Measurements from ENCODE around the gene BTG2. TPM values are rescaled to one million over a fixed set of nuclear protein-coding genes. Genes with fewer than 3 reads are reported as not detected.

Gene BTG2
- total and polyA plus RNA-seq, 2 experiments from 2014 or later = 5.0 to 7.5 TPM

DNA sequence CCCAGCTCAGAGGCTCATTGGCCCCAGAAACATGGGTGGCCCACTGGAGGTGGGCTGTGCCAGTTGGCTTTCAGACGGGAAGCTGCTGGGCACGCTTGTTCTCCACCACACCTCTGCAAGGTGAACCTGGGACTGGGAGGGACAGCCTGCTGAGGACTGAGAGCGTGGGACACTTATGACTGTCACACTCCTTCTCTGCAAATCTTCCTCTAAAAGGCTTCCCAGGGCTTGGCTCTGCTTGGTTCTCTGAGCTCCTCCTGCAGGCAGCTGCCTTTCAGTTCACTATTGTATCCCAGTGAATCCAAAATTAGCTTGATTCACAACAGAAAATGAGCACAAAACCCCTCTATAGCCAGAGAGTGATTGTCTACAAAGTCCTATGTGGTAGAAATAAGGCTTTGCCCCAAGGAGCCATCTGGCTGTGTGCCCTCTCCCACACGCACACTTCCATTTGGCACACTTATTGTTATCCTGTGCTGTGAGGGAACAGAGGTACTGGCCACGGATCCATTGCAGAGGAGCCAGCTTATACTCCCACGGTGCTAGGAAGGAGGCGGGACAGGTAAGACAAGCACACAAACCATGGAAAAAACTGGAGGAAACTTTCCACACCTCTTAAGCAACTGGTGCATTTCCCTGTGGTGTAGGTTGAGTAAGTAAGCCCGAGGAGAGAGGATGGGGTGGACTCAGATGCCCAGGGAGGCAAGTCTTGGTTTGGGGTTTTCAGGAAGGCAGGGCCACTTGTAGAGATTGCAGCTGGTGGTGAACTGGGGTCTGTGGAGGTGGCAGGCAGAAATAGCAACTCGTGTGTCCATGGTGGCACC lies 18.9 kb upstream of the BTG2 start:
- H3K9me3 ChIP-seq (ENCODE audit: low read depth) = no peaks in the 10 kb centered on the region
- no peaks in the 10 kb centered on the region for H3K9me2 ChIP-seq (ENCODE audit: insufficient read depth)
- no peak overlapping the region for H3K4me2 ChIP-seq (ENCODE audit: unreplicated experiment)
- WGBS, 2 experiments (ENCODE audit: low coverage in 1 of 2, low lambda C conversion rate in 2 of 2, missing lambda C conversion rate in 2 of 2) = 69 to 75% methylated on average over 9 of the region's 9 CpGs
- no peak for DNase-seq
- no peaks in the 10 kb centered on the region for H4K20me1 ChIP-seq (ENCODE audit: insufficient read depth)
- H3K9ac ChIP-seq = no peak overlapping the region
- H3K27me3 ChIP-seq (replicated peaks; ENCODE audit: insufficient read depth) = peaks cover 10% of the 10 kb centered on the region
- no peaks in the 10 kb centered on the region for H3K79me2 ChIP-seq (ENCODE audit: insufficient read depth)
- H3F3A ChIP-seq (ENCODE audit: insufficient read depth) = no peaks in the 10 kb centered on the region
- no peak overlapping the region for H3K27ac ChIP-seq
- no peak for TF ChIP-seq EZH2phosphoT487 (IDR thresholded peaks at IDR 0.05; ENCODE audit: insufficient read depth, low read depth)
- TF ChIP-seq EZH2 (IDR thresholded peaks at IDR 0.05; ENCODE audit: insufficient read depth, poor library complexity, severe bottlenecking) = no peak
- H3K4me3 ChIP-seq = no peak overlapping the region
- no peaks in the 10 kb centered on the region for H3K36me3 ChIP-seq (ENCODE audit: low read depth)
- H2AFZ ChIP-seq = no peak overlapping the region
- in situ Hi-C loops (cut with MboI) = no loop called here
- no peaks in the 10 kb centered on the region for H3K4me1 ChIP-seq (ENCODE audit: insufficient read depth)

DNA sequence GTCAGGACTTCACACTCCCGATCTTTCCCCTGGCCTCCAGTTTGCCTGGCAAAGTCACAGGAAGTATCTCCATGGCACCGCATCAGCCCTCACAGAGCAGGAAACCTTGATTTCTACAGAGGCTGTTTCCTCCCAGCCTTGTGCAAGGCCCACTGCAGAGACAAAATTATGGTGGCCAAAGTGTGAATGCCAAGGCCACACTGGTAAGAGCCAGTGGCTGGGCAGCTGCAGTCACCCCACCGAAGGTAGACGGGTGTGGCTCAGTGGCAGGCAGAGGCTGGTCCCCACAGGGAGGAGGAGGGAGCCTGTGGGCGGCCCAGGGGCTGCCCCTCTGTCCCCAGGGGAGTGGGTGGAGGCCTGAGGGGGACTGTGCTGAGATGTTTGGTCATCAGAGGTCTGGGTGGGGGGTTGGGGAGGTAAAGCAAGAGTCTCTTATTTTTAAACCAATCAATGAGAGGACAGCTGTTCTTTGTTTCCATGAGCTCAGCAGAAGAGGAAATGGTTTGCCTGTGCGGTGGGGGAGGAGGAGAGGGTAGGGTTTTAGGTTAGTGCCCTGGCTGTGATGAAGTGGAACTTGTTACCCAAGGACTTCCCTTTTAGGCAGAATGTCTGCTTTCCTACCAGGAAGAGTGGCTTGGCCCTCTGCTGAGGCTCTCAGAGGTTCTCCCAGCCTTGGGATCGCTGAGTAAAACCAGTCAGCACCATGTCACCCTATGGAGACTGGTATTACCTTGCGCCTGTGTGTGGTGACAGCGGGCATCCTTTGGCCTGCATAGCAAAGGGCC lies 18.0 kb upstream of the BTG2 start:
- H3K4me1 ChIP-seq (ENCODE audit: insufficient read depth) = no peaks in the 10 kb centered on the region
- in situ Hi-C loops (cut with MboI) = no loop called here
- 70 to 88% methylated on average over 9 of the region's 9 CpGs for WGBS, 2 experiments (ENCODE audit: low coverage in 1 of 2, low lambda C conversion rate in 2 of 2, missing lambda C conversion rate in 2 of 2)

DNA sequence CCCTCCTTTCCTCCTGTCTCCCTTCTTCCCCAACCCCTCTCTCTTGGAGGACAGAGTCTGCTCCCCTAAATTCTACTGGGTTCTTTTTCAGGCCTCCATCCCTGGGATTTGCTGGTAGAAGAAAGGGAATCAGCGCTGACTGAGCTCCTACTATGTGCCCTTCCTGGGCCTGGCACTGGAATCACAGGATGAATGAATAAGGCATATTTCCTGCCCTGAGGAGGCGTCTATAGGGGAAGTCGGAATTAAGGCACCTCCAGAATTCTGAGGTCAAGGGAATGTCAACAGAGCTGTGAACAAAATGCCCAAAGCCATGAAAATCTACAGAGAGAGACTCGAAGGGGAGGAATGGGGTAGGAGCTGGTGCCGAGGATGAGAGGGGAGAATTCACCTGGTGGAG lies 17.4 kb upstream of the BTG2 start:
- H3F3A ChIP-seq (ENCODE audit: insufficient read depth) = no peaks in the 10 kb centered on the region
- 86 to 87% methylated on average over 5 of the region's 5 CpGs for WGBS, 2 experiments (ENCODE audit: low coverage in 1 of 2, low lambda C conversion rate in 2 of 2, missing lambda C conversion rate in 2 of 2)
- no peaks in the 10 kb centered on the region for H3K4me1 ChIP-seq (ENCODE audit: insufficient read depth)
- TF ChIP-seq EZH2 (IDR thresholded peaks at IDR 0.05; ENCODE audit: insufficient read depth, poor library complexity, severe bottlenecking) (no peak), EZH2phosphoT487 (IDR thresholded peaks at IDR 0.05; ENCODE audit: insufficient read depth, low read depth) (no peak)
- peaks cover 10% of the 10 kb centered on the region for H3K27me3 ChIP-seq (replicated peaks; ENCODE audit: insufficient read depth)
- H3K9me3 ChIP-seq (ENCODE audit: low read depth) = no peaks in the 10 kb centered on the region
- DNase-seq = no peak
- no peak overlapping the region for H2AFZ ChIP-seq
- H3K79me2 ChIP-seq (ENCODE audit: insufficient read depth) = no peaks in the 10 kb centered on the region
- in situ Hi-C loops (cut with MboI) = no loop called here
- H3K4me3 ChIP-seq = no peak overlapping the region
- no peaks in the 10 kb centered on the region for H3K36me3 ChIP-seq (ENCODE audit: low read depth)
- H3K27ac ChIP-seq = no peak overlapping the region
- H3K9ac ChIP-seq = no peak overlapping the region
- H4K20me1 ChIP-seq (ENCODE audit: insufficient read depth) = no peaks in the 10 kb centered on the region
- H3K4me2 ChIP-seq (ENCODE audit: unreplicated experiment) = no peak overlapping the region
- no peaks in the 10 kb centered on the region for H3K9me2 ChIP-seq (ENCODE audit: insufficient read depth)

More for the DNA sequence above, 18.0 kb upstream of the BTG2 start:
- Histone ChIP-seq H4K20me1 (ENCODE audit: insufficient read depth) (no peaks in the 10 kb centered on the region), H3K79me2 (ENCODE audit: insufficient read depth) (no peaks in the 10 kb centered on the region), H3K36me3 (ENCODE audit: low read depth) (no peaks in the 10 kb centered on the region), H3K4me3 (no peak overlapping the region), H3F3A (ENCODE audit: insufficient read depth) (no peaks in the 10 kb centered on the region), H3K9me2 (ENCODE audit: insufficient read depth) (no peaks in the 10 kb centered on the region), H3K27ac (no peak overlapping the region), H3K4me2 (ENCODE audit: unreplicated experiment) (no peak overlapping the region), H3K9me3 (ENCODE audit: low read depth) (no peaks in the 10 kb centered on the region), H3K9ac (no peak overlapping the region), H3K27me3 (replicated peaks; ENCODE audit: insufficient read depth) (peaks cover 10% of the 10 kb centered on the region), H2AFZ (peak overlapping the region; percentile 24; the same call in 1 of the 2 replicates)
- no peak for TF ChIP-seq EZH2phosphoT487 (IDR thresholded peaks at IDR 0.05; ENCODE audit: insufficient read depth, low read depth)
- TF ChIP-seq EZH2 (IDR thresholded peaks at IDR 0.05; ENCODE audit: insufficient read depth, poor library complexity, severe bottlenecking) = no peak
- DNase-seq = no peak

DNA sequence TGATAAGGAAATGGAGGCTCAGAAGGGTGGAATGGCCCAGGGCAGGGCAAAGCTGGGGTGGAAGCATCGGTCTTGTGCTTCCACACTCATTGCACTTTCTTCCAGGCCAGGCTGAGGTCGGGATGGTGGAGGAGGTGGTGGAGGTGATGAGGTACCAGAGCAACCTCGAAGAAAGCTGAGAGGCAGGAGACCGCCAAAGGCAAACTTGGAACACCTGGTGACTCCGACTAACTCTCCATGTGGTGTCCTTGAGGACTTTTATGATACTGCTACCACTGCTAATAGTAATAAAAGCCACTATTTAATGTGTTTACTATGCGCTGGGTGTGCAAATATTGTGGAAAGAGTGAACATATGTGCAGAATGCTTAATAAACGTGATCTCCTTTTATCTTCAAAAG lies 16.9 kb upstream of the BTG2 start:
- H3K9ac ChIP-seq = no peak overlapping the region
- WGBS, 2 experiments (ENCODE audit: low coverage in 1 of 2, low lambda C conversion rate in 2 of 2, missing lambda C conversion rate in 2 of 2) = 69 to 70% methylated on average over 7 of the region's 7 CpGs
- H3F3A ChIP-seq (ENCODE audit: insufficient read depth) = no peaks in the 10 kb centered on the region
- no peak for TF ChIP-seq EZH2phosphoT487 (IDR thresholded peaks at IDR 0.05; ENCODE audit: insufficient read depth, low read depth)
- TF ChIP-seq EZH2 (IDR thresholded peaks at IDR 0.05; ENCODE audit: insufficient read depth, poor library complexity, severe bottlenecking) = no peak
- peaks cover 10% of the 10 kb centered on the region for H3K27me3 ChIP-seq (replicated peaks; ENCODE audit: insufficient read depth)
- no peak overlapping the region for H3K4me2 ChIP-seq (ENCODE audit: unreplicated experiment)
- H3K9me2 ChIP-seq (ENCODE audit: insufficient read depth) = no peaks in the 10 kb centered on the region
- H2AFZ ChIP-seq = no peak overlapping the region
- no peak overlapping the region for H3K4me3 ChIP-seq
- no peaks in the 10 kb centered on the region for H3K79me2 ChIP-seq (ENCODE audit: insufficient read depth)
- no peak for DNase-seq
- no peaks in the 10 kb centered on the region for H3K36me3 ChIP-seq (ENCODE audit: low read depth)
- in situ Hi-C loops (cut with MboI) = no loop called here
- no peak overlapping the region for H3K27ac ChIP-seq
- H3K9me3 ChIP-seq (ENCODE audit: low read depth) = no peaks in the 10 kb centered on the region
- H3K4me1 ChIP-seq (ENCODE audit: insufficient read depth) = no peaks in the 10 kb centered on the region
- no peaks in the 10 kb centered on the region for H4K20me1 ChIP-seq (ENCODE audit: insufficient read depth)
